Nephron (organoid): Measurements from ENCODE around the gene MCM3.

Source experiments
- H3K27ac Mint-ChIP-seq, 3 experiments: 2 replicates each; pipeline ENCODE4 v1.8.0; 2020; ENCODE audit warnings: mixed read lengths in 3 of 3, mild to moderate bottlenecking in 2 of 3, moderate library complexity in 1 of 3
- H3K27me3 Mint-ChIP-seq: 2 replicates; pipeline ENCODE4 v1.8.0; 2021; ENCODE audit warnings: low read depth, mild to moderate bottlenecking, moderate library complexity, mixed read lengths
- H3K36me3 Mint-ChIP-seq: 2 replicates; pipeline ENCODE4 v1.8.0; 2020; ENCODE audit warnings: low read depth, mixed read lengths
- H3K4me1 Mint-ChIP-seq: 2 replicates; pipeline ENCODE4 v1.8.0; 2020; ENCODE audit warnings: mixed read lengths
- H3K4me3 Mint-ChIP-seq, 3 experiments: 2 replicates each; pipeline ENCODE4 v1.8.0; 2020; ENCODE audit warnings: mild to moderate bottlenecking in 3 of 3, mixed read lengths in 3 of 3, moderate library complexity in 2 of 3
- H3K9me3 Mint-ChIP-seq: 2 replicates; pipeline ENCODE4 v1.8.0; 2020; ENCODE audit warnings: mixed read lengths
- CTCF ChIP-seq, 3 experiments: fragments of 200-600 bp; sonication (generic); IDR thresholded peaks; one replicate each; pipeline ENCODE4 v1.5.0; 2021; ENCODE audit warnings: antibody characterized with exemption in 3 of 3; ENCODE audit not compliant: unreplicated experiment in 3 of 3

The MCM3 gene

DNA sequence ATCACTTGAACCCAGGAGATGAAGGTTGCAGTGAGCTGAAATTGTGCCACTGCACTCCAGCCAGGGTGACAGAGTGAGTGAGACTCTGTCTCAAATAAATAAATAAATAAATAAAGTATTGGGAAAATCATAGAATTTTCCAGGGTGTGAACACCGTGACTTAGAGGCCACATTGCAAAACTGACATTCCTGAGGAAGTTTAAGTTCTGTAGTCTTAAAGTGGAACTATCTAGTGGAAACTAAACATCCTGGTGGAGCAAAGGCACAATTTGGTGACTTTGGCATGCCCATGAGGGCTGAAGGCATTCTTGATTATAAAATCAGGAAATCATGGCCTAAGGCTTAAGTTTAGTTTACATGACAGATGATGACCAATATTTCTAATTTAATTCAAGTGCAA lies 32.7 kb upstream of the MCM3 start:
- no peaks in the 10 kb centered on the region for H3K36me3 Mint-ChIP-seq
- H3K9me3 Mint-ChIP-seq = no peaks in the 10 kb centered on the region
- H3K4me3 Mint-ChIP-seq = no peak overlapping the region
- peaks cover 8% of the 10 kb centered on the region for H3K4me1 Mint-ChIP-seq
- no peak overlapping the region for H3K27ac Mint-ChIP-seq
- no peak for TF ChIP-seq CTCF (IDR thresholded peaks at IDR 0.05; ENCODE audit: unreplicated experiment in 3 of 3)
- no peaks in the 10 kb centered on the region for H3K27me3 Mint-ChIP-seq

- no peak overlapping the region for H3K4me3 Mint-ChIP-seq
- no peaks in the 10 kb centered on the region for H3K27me3 Mint-ChIP-seq
- TF ChIP-seq CTCF (IDR thresholded peaks at IDR 0.05; ENCODE audit: unreplicated experiment in 3 of 3) = no peak
- no peak overlapping the region for H3K27ac Mint-ChIP-seq
- no peaks in the 10 kb centered on the region for H3K9me3 Mint-ChIP-seq
- H3K36me3 Mint-ChIP-seq = no peaks in the 10 kb centered on the region
- peaks cover 5% of the 10 kb centered on the region for H3K4me1 Mint-ChIP-seq
These were observed 30.2 kb upstream of the MCM3 start for GRCh38 chr6:52314752-52315151.

DNA sequence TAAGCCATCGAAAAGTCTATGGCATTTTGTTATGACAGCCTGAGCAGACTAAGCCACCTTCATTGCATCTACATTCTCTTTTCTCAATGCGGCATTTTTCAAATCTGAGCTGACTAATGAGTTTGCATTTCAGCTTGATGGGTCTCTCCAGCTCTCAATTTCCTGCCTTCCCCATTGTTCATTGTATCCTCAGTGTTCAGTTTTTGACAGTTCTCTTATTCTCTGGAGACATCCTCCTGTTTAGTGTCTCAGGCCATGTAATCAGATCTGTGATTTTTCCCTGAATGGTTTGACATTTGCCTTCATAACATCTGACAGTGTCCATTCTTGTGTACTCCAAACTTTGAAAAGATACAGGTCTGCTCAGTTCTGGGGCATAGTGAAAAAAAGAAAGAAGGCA lies 27.9 kb upstream of the MCM3 start:
- Mint-ChIP-seq H3K27ac (no peak overlapping the region), H3K4me1 (no peaks in the 10 kb centered on the region), H3K27me3 (no peaks in the 10 kb centered on the region), H3K9me3 (no peaks in the 10 kb centered on the region), H3K36me3 (no peaks in the 10 kb centered on the region), H3K4me3 (no peak overlapping the region)
- no peak for TF ChIP-seq CTCF (IDR thresholded peaks at IDR 0.05; ENCODE audit: unreplicated experiment in 3 of 3)

- Mint-ChIP-seq H3K4me3 (no peak overlapping the region), H3K9me3 (no peaks in the 10 kb centered on the region), H3K4me1 (no peaks in the 10 kb centered on the region), H3K27me3 (no peaks in the 10 kb centered on the region), H3K27ac (no peak overlapping the region), H3K36me3 (no peaks in the 10 kb centered on the region)
- TF ChIP-seq CTCF (IDR thresholded peaks at IDR 0.05; ENCODE audit: unreplicated experiment in 3 of 3) = no peak
These were observed 26.4 kb upstream of the MCM3 start for GRCh38 chr6:52310932-52311331.

DNA sequence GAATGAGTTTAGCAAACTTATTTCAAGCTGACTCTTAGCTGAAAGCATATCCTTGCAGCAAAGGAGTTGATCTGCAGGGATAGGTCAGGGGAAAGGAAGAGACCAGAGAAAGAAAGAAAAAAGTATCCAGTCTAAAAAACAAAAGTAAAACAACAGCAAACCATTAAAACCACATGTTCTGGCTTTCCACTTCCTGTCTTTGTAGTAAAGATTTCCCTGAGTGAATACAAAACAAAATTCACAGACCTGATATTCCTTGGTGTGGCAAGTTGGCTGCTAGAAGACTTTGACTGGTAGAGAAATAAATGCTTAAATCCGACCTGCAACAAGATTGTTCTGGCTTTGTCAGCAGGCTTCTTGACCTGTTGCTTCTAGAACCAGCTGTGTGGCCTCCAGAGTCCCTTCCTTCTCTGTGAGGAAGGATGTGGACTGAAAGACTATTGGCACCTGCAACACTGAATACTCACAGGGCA lies 23.4 kb upstream of the MCM3 start:
- Mint-ChIP-seq H3K4me3 (no peak overlapping the region), H3K27me3 (no peaks in the 10 kb centered on the region), H3K9me3 (no peaks in the 10 kb centered on the region), H3K27ac (peak overlapping the region; percentile 5 to 49 (median 8)), H3K4me1 (peaks cover 14% of the 10 kb centered on the region), H3K36me3 (no peaks in the 10 kb centered on the region)
- no peak for TF ChIP-seq CTCF (IDR thresholded peaks at IDR 0.05; ENCODE audit: unreplicated experiment in 3 of 3)

GRCh38 chr6:52306972-52307870 lies 22.7 kb upstream of the MCM3 start:
- H3K4me1 Mint-ChIP-seq = peaks cover 14% of the 10 kb centered on the region
- TF ChIP-seq CTCF (IDR thresholded peaks at IDR 0.05; ENCODE audit: unreplicated experiment in 3 of 3) = no peak
- no peak overlapping the region for H3K4me3 Mint-ChIP-seq
- H3K27me3 Mint-ChIP-seq = no peaks in the 10 kb centered on the region
- H3K9me3 Mint-ChIP-seq = no peaks in the 10 kb centered on the region
- H3K36me3 Mint-ChIP-seq = no peaks in the 10 kb centered on the region
- peak overlapping the region in 2 of 3 experiments; percentile 5 to 8 for H3K27ac Mint-ChIP-seq
